ENCODE results near the gene SFMBT1. TPM values are rescaled to one million over a fixed set of nuclear protein-coding genes. Genes with fewer than 3 reads are reported as not detected.

The SFMBT1 gene
- total RNA-seq, 1 experiment from 2014 or later = 11.8 TPM

DNA sequence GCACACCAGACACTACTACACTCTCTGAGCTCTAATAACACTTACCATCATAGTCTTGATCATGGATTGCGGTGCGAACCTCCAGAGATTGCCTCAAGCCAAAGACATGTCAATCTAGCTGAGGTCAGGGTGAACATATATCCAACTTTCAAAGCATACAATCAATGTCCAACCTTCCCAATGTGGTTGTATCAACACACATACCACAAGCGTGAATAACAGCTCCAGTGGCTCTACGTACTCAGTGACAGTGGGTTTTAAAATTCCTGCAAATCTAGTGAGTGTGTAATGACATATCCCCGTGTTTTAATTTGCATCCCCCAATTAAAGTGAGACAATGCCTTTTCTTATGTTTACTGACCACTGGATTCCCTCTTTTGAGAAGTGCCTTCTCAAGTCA lies 29.6 kb downstream of the SFMBT1 start:
- POLR2A ChIA-PET = interaction anchor here (0.6 to 1.5 kb wide), 2 partner anchors 8 to 11 kb away, joined by 3 to 4 read pairs; no protein-coding TSS in a partner anchor
- intact Hi-C loops (cut with micrococcal nuclease) = no loop called here
- TF ChIP-seq, protein P1, sequence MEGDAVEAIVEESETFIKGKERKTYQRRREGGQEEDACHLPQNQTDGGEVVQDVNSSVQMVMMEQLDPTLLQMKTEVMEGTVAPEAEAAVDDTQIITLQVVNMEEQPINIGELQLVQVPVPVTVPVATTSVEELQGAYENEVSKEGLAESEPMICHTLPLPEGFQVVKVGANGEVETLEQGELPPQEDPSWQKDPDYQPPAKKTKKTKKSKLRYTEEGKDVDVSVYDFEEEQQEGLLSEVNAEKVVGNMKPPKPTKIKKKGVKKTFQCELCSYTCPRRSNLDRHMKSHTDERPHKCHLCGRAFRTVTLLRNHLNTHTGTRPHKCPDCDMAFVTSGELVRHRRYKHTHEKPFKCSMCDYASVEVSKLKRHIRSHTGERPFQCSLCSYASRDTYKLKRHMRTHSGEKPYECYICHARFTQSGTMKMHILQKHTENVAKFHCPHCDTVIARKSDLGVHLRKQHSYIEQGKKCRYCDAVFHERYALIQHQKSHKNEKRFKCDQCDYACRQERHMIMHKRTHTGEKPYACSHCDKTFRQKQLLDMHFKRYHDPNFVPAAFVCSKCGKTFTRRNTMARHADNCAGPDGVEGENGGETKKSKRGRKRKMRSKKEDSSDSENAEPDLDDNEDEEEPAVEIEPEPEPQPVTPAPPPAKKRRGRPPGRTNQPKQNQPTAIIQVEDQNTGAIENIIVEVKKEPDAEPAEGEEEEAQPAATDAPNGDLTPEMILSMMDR (IDR thresholded peaks at IDR 0.05; ENCODE audit: unreplicated experiment) = no peak
- H3K27me3 Mint-ChIP-seq (ENCODE audit: insufficient read depth, unreplicated experiment) = no peaks in the 10 kb centered on the region
- H3K4me1 Mint-ChIP-seq (ENCODE audit: insufficient read depth, unreplicated experiment) = peaks cover 15% of the 10 kb centered on the region
- H3K27ac Mint-ChIP-seq (ENCODE audit: low read depth, unreplicated experiment) = no peak overlapping the region
- DNase-seq (ENCODE audit: unreplicated experiment) = no peak
- CTCF ChIA-PET = no interaction called here
- BruUV-seq (replicated peaks) = no TSS peak
- H3K36me3 Mint-ChIP-seq (ENCODE audit: insufficient read depth, unreplicated experiment) = peaks cover 7% of the 10 kb centered on the region
- H3K4me3 Mint-ChIP-seq (ENCODE audit: unreplicated experiment) = no peak overlapping the region
- no peaks in the 10 kb centered on the region for H3K9me3 Mint-ChIP-seq (ENCODE audit: unreplicated experiment)

DNA sequence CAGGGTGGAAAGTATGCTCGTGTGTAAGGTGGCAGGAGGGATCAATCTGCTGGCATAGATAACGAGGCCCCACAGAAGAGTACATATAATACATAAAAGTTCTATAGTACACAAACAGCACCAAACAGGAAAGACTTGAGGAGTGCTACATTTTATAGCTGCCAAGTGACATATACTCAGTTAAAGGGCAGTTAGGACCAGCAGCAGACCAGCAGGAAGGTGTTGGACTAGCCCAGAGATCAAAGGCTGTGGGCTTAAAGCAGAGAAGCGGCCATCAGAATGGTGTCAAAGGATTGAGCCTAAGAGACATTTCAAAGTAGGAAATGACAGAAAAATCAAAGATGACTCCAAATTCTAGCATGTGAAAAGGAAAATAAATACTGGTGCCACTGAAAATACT lies 34.5 kb downstream of the SFMBT1 start:
- TF ChIP-seq, protein P1 (IDR thresholded peaks at IDR 0.05; ENCODE audit: unreplicated experiment) = no peak
- DNase-seq (ENCODE audit: unreplicated experiment) = no peak
- POLR2A ChIA-PET = no interaction called here
- Mint-ChIP-seq H3K4me1 (ENCODE audit: insufficient read depth, unreplicated experiment) (peaks cover 3% of the 10 kb centered on the region), H3K36me3 (ENCODE audit: insufficient read depth, unreplicated experiment) (no peaks in the 10 kb centered on the region), H3K27me3 (ENCODE audit: insufficient read depth, unreplicated experiment) (no peaks in the 10 kb centered on the region), H3K27ac (ENCODE audit: low read depth, unreplicated experiment) (no peak overlapping the region), H3K9me3 (ENCODE audit: unreplicated experiment) (no peaks in the 10 kb centered on the region), H3K4me3 (ENCODE audit: unreplicated experiment) (no peak overlapping the region)
- no TSS peak for BruUV-seq (replicated peaks)
- CTCF ChIA-PET = interaction anchor here (0.9 to 1.1 kb wide), 2 partner anchors 12 to 24 kb away, joined by 3 to 4 read pairs; no protein-coding TSS in a partner anchor
- intact Hi-C loops (cut with micrococcal nuclease) = no loop called here

DNA sequence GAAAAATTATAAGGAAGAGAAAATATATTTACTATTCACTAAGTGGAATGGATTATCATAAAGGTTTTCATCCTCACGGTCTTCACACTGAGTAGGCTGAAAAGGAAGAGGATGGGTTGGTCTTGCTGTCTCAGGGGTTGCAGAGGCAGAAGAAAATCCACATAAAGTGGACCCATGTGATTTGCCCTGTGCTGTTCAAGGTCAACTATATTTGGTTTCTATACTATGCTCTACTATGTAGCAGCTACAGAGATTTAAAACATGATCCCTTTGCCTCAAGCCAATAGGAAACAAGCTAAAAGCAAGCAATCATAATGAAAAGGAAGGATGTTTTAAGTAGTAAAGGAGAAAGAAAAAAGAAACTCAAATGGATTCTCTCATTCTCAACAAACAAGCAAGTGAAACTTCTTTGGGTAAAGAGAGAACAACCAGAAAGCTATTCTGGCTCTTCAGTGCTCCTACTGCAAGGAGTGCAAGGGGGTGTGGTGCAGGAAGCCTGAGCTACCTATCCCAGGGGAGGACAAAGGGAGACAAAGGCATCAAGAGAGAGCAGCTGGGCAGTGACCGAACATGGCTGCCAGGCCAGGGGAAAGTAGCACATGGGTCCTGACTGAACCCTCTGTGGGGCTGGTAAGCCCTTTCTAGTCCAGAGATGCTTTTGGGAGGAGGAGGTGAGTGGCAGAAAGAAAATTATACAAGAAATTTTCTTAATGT lies 35.9 kb downstream of the SFMBT1 start:
- TF ChIP-seq, protein P1 (IDR thresholded peaks at IDR 0.05; ENCODE audit: unreplicated experiment) = no peak
- no peak overlapping the region for H3K4me3 Mint-ChIP-seq (ENCODE audit: unreplicated experiment)

DNA sequence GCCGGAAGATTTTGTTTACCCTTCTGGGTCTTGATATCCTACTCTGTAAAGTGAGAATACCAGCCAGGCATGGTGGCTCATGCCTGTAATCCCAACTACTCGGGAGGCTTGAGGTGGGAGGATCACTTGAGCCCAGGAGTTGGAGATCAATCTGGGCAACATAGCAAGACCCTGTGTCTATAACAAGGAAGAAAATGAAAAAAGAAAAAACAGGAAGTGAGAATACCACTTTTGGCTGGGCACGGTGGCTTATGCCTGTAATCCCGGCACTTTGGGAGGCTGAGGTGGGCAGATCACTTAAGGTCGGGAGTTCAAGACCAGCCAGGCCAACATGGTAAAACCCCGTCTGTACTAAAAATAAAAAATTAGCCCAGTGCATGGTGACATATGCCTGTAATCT lies 36.9 kb downstream of the SFMBT1 start:
- no peak overlapping the region for H3K4me3 Mint-ChIP-seq (ENCODE audit: unreplicated experiment)
- intact Hi-C loops (cut with micrococcal nuclease) = no loop called here
- no peaks in the 10 kb centered on the region for H3K9me3 Mint-ChIP-seq (ENCODE audit: unreplicated experiment)
- no peak overlapping the region for H3K27ac Mint-ChIP-seq (ENCODE audit: low read depth, unreplicated experiment)
- no peaks in the 10 kb centered on the region for H3K4me1 Mint-ChIP-seq (ENCODE audit: insufficient read depth, unreplicated experiment)
- no peak for DNase-seq (ENCODE audit: unreplicated experiment)
- TF ChIP-seq, protein P1 (IDR thresholded peaks at IDR 0.05; ENCODE audit: unreplicated experiment) = no peak
- no peaks in the 10 kb centered on the region for H3K27me3 Mint-ChIP-seq (ENCODE audit: insufficient read depth, unreplicated experiment)
- no TSS peak for BruUV-seq (replicated peaks)
- CTCF ChIA-PET = interaction anchor here (1.1 kb wide), 1 partner anchor 74 kb away, joined by 3 read pairs; no protein-coding TSS in a partner anchor
- no peaks in the 10 kb centered on the region for H3K36me3 Mint-ChIP-seq (ENCODE audit: insufficient read depth, unreplicated experiment)
- POLR2A ChIA-PET = no interaction called here

More for the DNA sequence above, 35.9 kb downstream of the SFMBT1 start:
- no peak overlapping the region for H3K27ac Mint-ChIP-seq (ENCODE audit: low read depth, unreplicated experiment)
- intact Hi-C loops (cut with micrococcal nuclease) = no loop called here
- ChIA-PET POLR2A (no interaction called here), CTCF (interaction anchor here (0.9 kb wide), 1 partner anchor 26 kb away, joined by 3 read pairs; no protein-coding TSS in a partner anchor)
- H3K9me3 Mint-ChIP-seq (ENCODE audit: unreplicated experiment) = no peaks in the 10 kb centered on the region
- H3K36me3 Mint-ChIP-seq (ENCODE audit: insufficient read depth, unreplicated experiment) = no peaks in the 10 kb centered on the region
- no peak for DNase-seq (ENCODE audit: unreplicated experiment)
- no peaks in the 10 kb centered on the region for H3K4me1 Mint-ChIP-seq (ENCODE audit: insufficient read depth, unreplicated experiment)
- H3K27me3 Mint-ChIP-seq (ENCODE audit: insufficient read depth, unreplicated experiment) = no peaks in the 10 kb centered on the region
- no TSS peak for BruUV-seq (replicated peaks)

Data from MCF 10A (cell line).